NOMO-1 treated with dmso at 0.1 percent for 144 hours (cell line): ENCODE measurements around the gene LPP.
A peak's percentile ranks its signal among the peaks of the same experiment; 100 is the strongest.

ENCODE experiments used
- DNase-seq: peaks from one replicate; lab custom pipeline; 2025; ENCODE audit not compliant: unreplicated experiment; lab: John Stamatoyannopoulos, UW

Gene LPP

GRCh38 chr3:188296761-188297612 lies 143.0 kb downstream of the LPP start:
- DNase-seq: peak; percentile 77

GRCh38 chr3:188298585-188298984 lies 144.6 kb downstream of the LPP start:
- DNase-seq: no peak

- no peak for DNase-seq
Measured at GRCh38 chr3:188299068-188299467, 145.1 kb downstream of the LPP start.

GRCh38 chr3:188299708-188300107 lies 145.8 kb downstream of the LPP start:
- DNase-seq: no peak

GRCh38 chr3:188301147-188301546 lies 147.2 kb downstream of the LPP start:
- DNase-seq: no peak

GRCh38 chr3:188303286-188303799 lies 149.4 kb downstream of the LPP start:
- DNase-seq: no peak

GRCh38 chr3:188303823-188304222 lies 149.9 kb downstream of the LPP start:
- DNase-seq: no peak

GRCh38 chr3:188304501-188304900 lies 150.5 kb downstream of the LPP start:
- DNase-seq: no peak

GRCh38 chr3:188305220-188305619 lies 151.3 kb downstream of the LPP start:
- DNase-seq: no peak

GRCh38 chr3:188306435-188307005 lies 152.6 kb downstream of the LPP start:
- no peak for DNase-seq

- DNase-seq: no peak
Measured at GRCh38 chr3:188309437-188310269, 155.7 kb downstream of the LPP start.

GRCh38 chr3:188310270-188310710 lies 156.3 kb downstream of the LPP start:
- no peak for DNase-seq

- no peak for DNase-seq
Measured at GRCh38 chr3:188315553-188315952, 161.6 kb downstream of the LPP start.

- DNase-seq: peak; percentile 38
Measured at GRCh38 chr3:188316021-188316722, 162.2 kb downstream of the LPP start.

GRCh38 chr3:188316723-188317070 lies 162.7 kb downstream of the LPP start:
- DNase-seq: no peak

GRCh38 chr3:188319569-188319968 lies 165.6 kb downstream of the LPP start:
- no peak for DNase-seq

GRCh38 chr3:188320757-188321156 lies 166.8 kb downstream of the LPP start:
- no peak for DNase-seq

- DNase-seq: no peak
Measured at GRCh38 chr3:188321258-188321657, 167.3 kb downstream of the LPP start.

- DNase-seq: no peak
Measured at GRCh38 chr3:188322135-188322887, 168.4 kb downstream of the LPP start.
